ENCODE results near the gene PTPN14. TPM values are rescaled to one million over a fixed set of nuclear protein-coding genes. Genes with fewer than 3 reads are reported as not detected.

The PTPN14 gene
- total RNA-seq, 1 experiment from 2014 or later, result 88.4 TPM

GRCh38 chr1:214462882-214463281 is 88.5 kb downstream of the PTPN14 start:
- Mint-ChIP-seq H3K4me3 (no peak overlapping the region), H3K27ac (0 out of 2 replicates have a peak overlapping the region, but pooled peaks have one; percentile 0), H3K27me3 (ENCODE audit: low read depth) (no peaks in the 10 kb centered on the region), H3K36me3 (no peaks in the 10 kb centered on the region), H3K9me3 (no peaks in the 10 kb centered on the region), H3K4me1 (peaks cover 43% of the 10 kb centered on the region)
- DNase-seq (ENCODE audit: low spot score), result no peak
- CTCF ChIA-PET, result no interaction called here
- ATAC-seq, result no peak
- TF ChIP-seq SP1 (CRISPR knock-in tag; conservative IDR thresholded peaks at IDR 0.05) (no peak), USF2 (CRISPR knock-in tag; IDR thresholded peaks at IDR 0.05) (no peak), ERG (CRISPR knock-in tag; IDR thresholded peaks at IDR 0.05) (no peak), ZNF219 (CRISPR knock-in tag; IDR thresholded peaks at IDR 0.05; ENCODE audit: borderline replicate concordance) (no peak), NR1H2 (CRISPR knock-in tag; IDR thresholded peaks at IDR 0.05) (no peak), RORB (CRISPR knock-in tag; IDR thresholded peaks at IDR 0.05) (no peak), CREB1 (CRISPR knock-in tag; IDR thresholded peaks at IDR 0.05) (no peak), PREB (CRISPR knock-in tag; IDR thresholded peaks at IDR 0.05; ENCODE audit: borderline replicate concordance) (no peak), ARID4B (CRISPR knock-in tag; IDR thresholded peaks at IDR 0.05; ENCODE audit: borderline replicate concordance) (no peak), TEAD1 (CRISPR knock-in tag; IDR thresholded peaks at IDR 0.05) (no peak), ZNF671 (CRISPR knock-in tag; IDR thresholded peaks at IDR 0.05) (no peak), ESRRA (CRISPR knock-in tag; IDR thresholded peaks at IDR 0.05; ENCODE audit: borderline replicate concordance) (no peak)
- POLR2A ChIA-PET, result no interaction called here

GRCh38 chr1:214461305-214461704 is 90.1 kb downstream of the PTPN14 start:
- Mint-ChIP-seq H3K36me3 (no peaks in the 10 kb centered on the region), H3K4me3 (no peak overlapping the region), H3K27me3 (ENCODE audit: low read depth) (no peaks in the 10 kb centered on the region), H3K27ac (no peak overlapping the region), H3K4me1 (peaks cover 36% of the 10 kb centered on the region), H3K9me3 (no peaks in the 10 kb centered on the region)
- POLR2A ChIA-PET, result no interaction called here
- peak; percentile 86; the same call in 1 of the 2 replicates for TF ChIP-seq ZNF121 (CRISPR knock-in tag; IDR thresholded peaks at IDR 0.05)
- TF ChIP-seq NR1H2 (CRISPR knock-in tag; IDR thresholded peaks at IDR 0.05), result no peak
- ATAC-seq, result no peak
- CTCF ChIA-PET, result no interaction called here
- no peak for DNase-seq (ENCODE audit: low spot score)

GRCh38 chr1:214460304-214460916 is 91.0 kb downstream of the PTPN14 start:
- POLR2A ChIA-PET, result no interaction called here
- H3K4me1 Mint-ChIP-seq, result peaks cover 40% of the 10 kb centered on the region
- no peak overlapping the region for H3K4me3 Mint-ChIP-seq

More at GRCh38 chr1:214460304-214460916, 91.0 kb downstream of the PTPN14 start:
- DNase-seq (ENCODE audit: low spot score), result no peak
- peak; percentile 31; the same call in 1 of the 2 replicates for ATAC-seq
- CTCF ChIA-PET, result no interaction called here
- no peaks in the 10 kb centered on the region for H3K36me3 Mint-ChIP-seq
- peak overlapping the region; percentile 71 for H3K27ac Mint-ChIP-seq
- no peaks in the 10 kb centered on the region for H3K9me3 Mint-ChIP-seq
- TF ChIP-seq JAZF1 (CRISPR knock-in tag; IDR thresholded peaks at IDR 0.05) (no peak), FOXP1 (CRISPR knock-in tag; IDR thresholded peaks at IDR 0.05; ENCODE audit: borderline replicate concordance) (no peak), GTF2I (CRISPR knock-in tag; conservative IDR thresholded peaks at IDR 0.05) (no peak)
- no peaks in the 10 kb centered on the region for H3K27me3 Mint-ChIP-seq (ENCODE audit: low read depth)
